ENCODE measurements around the gene PPP3CA.

DNA sequence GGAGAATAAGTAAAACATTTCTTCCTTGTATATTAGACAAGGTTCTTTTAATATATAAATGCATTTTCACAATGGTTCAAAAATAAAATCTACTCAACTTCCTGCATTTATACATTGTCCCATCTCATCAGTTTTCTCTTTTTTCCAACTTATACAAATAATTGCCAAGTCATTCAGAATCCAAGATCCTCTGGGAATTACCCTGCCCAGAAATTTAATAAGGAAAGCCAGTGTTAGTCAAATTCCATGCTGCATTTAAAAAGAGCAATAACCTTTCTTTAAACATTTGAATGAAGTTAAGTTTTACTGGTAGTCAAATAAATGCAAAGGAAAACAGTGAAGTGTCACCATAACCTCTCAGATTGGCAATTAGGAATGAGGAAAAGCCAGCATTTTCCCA, 357.9 kb downstream of the PPP3CA start:
- TF ChIP-seq CEBPB (IDR thresholded peaks at IDR 0.05) = no peak
- TF ChIP-seq, protein P1, sequence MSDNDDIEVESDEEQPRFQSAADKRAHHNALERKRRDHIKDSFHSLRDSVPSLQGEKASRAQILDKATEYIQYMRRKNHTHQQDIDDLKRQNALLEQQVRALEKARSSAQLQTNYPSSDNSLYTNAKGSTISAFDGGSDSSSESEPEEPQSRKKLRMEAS (IDR thresholded peaks at IDR 0.05) = no peak
- TF ChIP-seq TAF1 (IDR thresholded peaks at IDR 0.05; ENCODE audit: low read depth) = no peak
- no peak for TF ChIP-seq RAD21 (IDR thresholded peaks at IDR 0.05; ENCODE audit: low read depth)
- no peak for TF ChIP-seq EP300 (IDR thresholded peaks at IDR 0.05; ENCODE audit: borderline replicate concordance)
- TF ChIP-seq, protein P2, sequence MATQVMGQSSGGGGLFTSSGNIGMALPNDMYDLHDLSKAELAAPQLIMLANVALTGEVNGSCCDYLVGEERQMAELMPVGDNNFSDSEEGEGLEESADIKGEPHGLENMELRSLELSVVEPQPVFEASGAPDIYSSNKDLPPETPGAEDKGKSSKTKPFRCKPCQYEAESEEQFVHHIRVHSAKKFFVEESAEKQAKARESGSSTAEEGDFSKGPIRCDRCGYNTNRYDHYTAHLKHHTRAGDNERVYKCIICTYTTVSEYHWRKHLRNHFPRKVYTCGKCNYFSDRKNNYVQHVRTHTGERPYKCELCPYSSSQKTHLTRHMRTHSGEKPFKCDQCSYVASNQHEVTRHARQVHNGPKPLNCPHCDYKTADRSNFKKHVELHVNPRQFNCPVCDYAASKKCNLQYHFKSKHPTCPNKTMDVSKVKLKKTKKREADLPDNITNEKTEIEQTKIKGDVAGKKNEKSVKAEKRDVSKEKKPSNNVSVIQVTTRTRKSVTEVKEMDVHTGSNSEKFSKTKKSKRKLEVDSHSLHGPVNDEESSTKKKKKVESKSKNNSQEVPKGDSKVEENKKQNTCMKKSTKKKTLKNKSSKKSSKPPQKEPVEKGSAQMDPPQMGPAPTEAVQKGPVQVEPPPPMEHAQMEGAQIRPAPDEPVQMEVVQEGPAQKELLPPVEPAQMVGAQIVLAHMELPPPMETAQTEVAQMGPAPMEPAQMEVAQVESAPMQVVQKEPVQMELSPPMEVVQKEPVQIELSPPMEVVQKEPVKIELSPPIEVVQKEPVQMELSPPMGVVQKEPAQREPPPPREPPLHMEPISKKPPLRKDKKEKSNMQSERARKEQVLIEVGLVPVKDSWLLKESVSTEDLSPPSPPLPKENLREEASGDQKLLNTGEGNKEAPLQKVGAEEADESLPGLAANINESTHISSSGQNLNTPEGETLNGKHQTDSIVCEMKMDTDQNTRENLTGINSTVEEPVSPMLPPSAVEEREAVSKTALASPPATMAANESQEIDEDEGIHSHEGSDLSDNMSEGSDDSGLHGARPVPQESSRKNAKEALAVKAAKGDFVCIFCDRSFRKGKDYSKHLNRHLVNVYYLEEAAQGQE (IDR thresholded peaks at IDR 0.05; ENCODE audit: low read depth) = no peak
- TF ChIP-seq TEAD4 (IDR thresholded peaks at IDR 0.05) = no peak
- no peak for TF ChIP-seq NFIC (IDR thresholded peaks at IDR 0.05)
- no peak for TF ChIP-seq ZBTB7A (IDR thresholded peaks at IDR 0.05; ENCODE audit: low read depth)
- TF ChIP-seq EGR1 (IDR thresholded peaks at IDR 0.05) = no peak
